GM18951 (cell line): ENCODE data around the gene FLOT1.
"Not testable (repeated sequence)": the region's sequence is repeated elsewhere in the genome, so short reads cannot be mapped to it uniquely, and the experiment has no call there.

Source experiments
- POLR2A ChIP-seq: IDR thresholded peaks from 4 replicates; pipeline ENCODE4 v1.6.1; 2011; ENCODE audit warnings: mild to moderate bottlenecking; ENCODE audit not compliant: insufficient read length, insufficient read depth; ENCODE audit errors: extremely low read depth
- in situ Hi-C: fragments of 300-500 bp; cut with MboI; formaldehyde crosslinking; loops from one replicate; pipeline ENCODE4 v1.12.0; 2022; ENCODE audit warnings: low sequenced_read_pairs, mixed read lengths, inconsistent platforms; ENCODE audit not compliant: unreplicated experiment

FLOT1 gene

DNA sequence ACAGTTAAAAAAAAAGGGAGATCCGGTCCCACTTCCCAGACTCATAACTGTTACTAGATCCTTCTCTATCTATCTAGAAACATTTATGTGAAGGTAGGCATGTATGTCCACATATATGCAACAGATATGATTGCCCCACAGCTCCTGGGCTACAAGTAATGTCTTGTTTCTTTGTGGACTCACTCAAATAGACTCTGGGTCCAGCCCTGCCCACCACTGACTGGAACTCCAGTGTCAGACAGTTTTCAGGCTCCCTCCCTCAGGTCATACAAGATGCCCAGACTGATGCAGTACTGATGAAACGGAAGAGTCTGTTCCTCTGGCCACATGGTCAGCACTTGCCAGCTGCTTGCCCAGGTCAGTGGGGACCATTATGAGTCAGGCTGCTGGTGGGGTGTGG, 32.6 kb upstream of the FLOT1 start:
- in situ Hi-C loops: no loop called here
- TF ChIP-seq POLR2A: no peak

- no peak for TF ChIP-seq POLR2A
- in situ Hi-C loops: no loop called here
Measured at GRCh38 chr6:30774701-30775100, 32.2 kb upstream of the FLOT1 start.

GRCh38 chr6:30770592-30770991, 28.1 kb upstream of the FLOT1 start:
- TF ChIP-seq POLR2A: no peak
- in situ Hi-C loops: no loop called here

- TF ChIP-seq POLR2A: no peak
- in situ Hi-C loops: no loop called here
Measured at GRCh38 chr6:30769853-30770524, 27.5 kb upstream of the FLOT1 start.

GRCh38 chr6:30769088-30769852, 26.8 kb upstream of the FLOT1 start:
- no peak for TF ChIP-seq POLR2A

GRCh38 chr6:30768634-30769087, 26.2 kb upstream of the FLOT1 start:
- no peak for TF ChIP-seq POLR2A
- in situ Hi-C loops: no loop called here

More at GRCh38 chr6:30769088-30769852, 26.8 kb upstream of the FLOT1 start:
- in situ Hi-C loops: no loop called here

DNA sequence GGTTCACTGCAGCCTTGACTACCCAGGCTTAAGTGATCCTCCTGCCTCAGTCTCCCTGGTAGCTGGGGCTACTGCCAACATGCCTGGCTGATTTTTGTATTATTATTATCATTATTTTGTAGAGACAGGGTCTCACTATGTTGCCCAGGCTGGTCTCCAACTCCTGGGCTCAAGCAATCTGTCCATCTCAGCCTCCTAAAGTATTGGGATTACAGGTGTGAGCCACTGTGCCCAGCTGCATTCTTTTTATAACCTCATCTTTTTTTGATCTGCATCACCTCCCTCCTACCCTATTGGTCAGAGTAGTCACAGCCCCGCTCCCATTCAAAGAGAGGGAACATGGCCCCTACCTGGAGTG, 25.4 kb upstream of the FLOT1 start:
- in situ Hi-C loops: no loop called here
- no peak for TF ChIP-seq POLR2A

- no peak for TF ChIP-seq POLR2A
- in situ Hi-C loops: no loop called here
Measured at GRCh38 chr6:30767158-30767943, 24.9 kb upstream of the FLOT1 start.

- TF ChIP-seq POLR2A: no peak
Measured at GRCh38 chr6:30766461-30767157, 24.1 kb upstream of the FLOT1 start.

DNA sequence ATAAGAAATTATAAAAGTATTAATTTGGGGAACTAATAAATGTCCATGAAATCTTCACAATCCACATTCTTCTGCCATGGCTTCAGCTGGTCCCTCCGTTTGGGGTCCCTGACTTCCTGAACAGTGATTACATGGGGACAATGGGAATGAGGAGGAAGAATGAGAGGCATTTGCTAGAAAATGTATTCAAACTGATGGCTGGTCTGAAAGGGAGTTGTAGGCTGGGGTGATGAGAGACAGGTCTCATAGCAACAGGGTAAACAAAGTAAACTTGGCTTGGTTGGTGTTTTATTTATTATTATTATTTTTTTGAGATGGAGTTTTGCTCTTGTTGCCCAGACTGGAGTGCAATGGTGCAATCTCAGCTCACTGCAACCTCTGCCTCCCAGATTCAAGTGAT, 23.0 kb upstream of the FLOT1 start:
- in situ Hi-C loops: not testable (repeated sequence)

More at GRCh38 chr6:30766461-30767157, 24.1 kb upstream of the FLOT1 start:
- in situ Hi-C loops: no loop called here

DNA sequence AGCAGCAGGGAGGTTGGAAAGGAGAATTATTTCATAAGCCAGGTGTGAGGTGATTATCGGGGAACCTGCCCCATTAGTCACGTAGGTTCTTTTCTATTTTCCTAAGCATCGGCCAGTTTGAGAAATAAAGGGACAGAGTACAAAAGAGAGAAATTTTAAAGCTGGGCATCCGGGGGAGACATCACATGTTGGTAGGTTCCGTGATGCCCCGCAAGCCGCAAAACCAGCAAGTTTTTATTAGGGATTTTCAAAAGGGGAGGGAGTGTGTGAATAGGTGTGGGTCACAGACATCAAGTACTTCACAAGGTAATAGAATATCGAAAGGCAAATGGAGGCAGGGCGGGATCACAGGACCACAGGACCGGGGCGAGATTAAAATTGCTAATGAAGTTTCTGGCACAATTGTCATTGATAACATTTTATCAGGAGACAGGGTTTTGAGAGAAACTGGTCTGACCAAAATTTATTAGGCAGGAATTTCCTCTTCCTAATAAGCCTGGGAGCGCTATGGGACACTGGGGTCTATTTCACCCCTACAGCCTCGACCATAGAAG, 22.1 kb upstream of the FLOT1 start:
- in situ Hi-C loops: not testable (repeated sequence)

- in situ Hi-C loops: no loop called here
- TF ChIP-seq POLR2A: no peak
Measured at GRCh38 chr6:30763618-30764489, 21.4 kb upstream of the FLOT1 start.
